DOHH2 (cell line): ENCODE results near the gene FDXR.

ENCODE experiments used
- CTCF ChIP-seq: fragments of 200-600 bp; sonication (generic); IDR thresholded peaks from one replicate; pipeline ENCODE4 v1.5.1; 2014; ENCODE audit warnings: antibody characterized with exemption, mild to moderate bottlenecking, low read depth, low read length; ENCODE audit not compliant: poor library complexity, severe bottlenecking
- EZH2phosphoT487 ChIP-seq: fragments of 200-600 bp; sonication (generic); IDR thresholded peaks from 2 replicates; pipeline ENCODE4 v1.6.1; 2017; ENCODE audit warnings: borderline replicate concordance, mild to moderate bottlenecking, antibody characterized with exemption, low read length, moderate library complexity, mixed read lengths

- TF ChIP-seq CTCF = no peak
- TF ChIP-seq EZH2phosphoT487 = no peak
Measured at GRCh38 chr17:74819801-74820436, 52.9 kb downstream of the FDXR start.
